Activated T-helper 2 cell treated with anti-CD3 and anti-CD28 coated beads, Interferon-gamma antibody, Interleukin-2, Interleukin-4, amounts not matched to agents 10 μg/mL and 5 μg/mL and 100 μg/mL, durations not matched to agents 14 hours and 24 hours and 36 hours (primary cell): ENCODE measurements around the gene ADRA2A. TPM values are rescaled to one million over a fixed set of nuclear protein-coding genes. Genes with fewer than 3 reads are reported as not detected.

Source experiments
- DNase-seq: peaks from one replicate; pipeline ENCODE4 v3.0.0; 2021; ENCODE audit warnings: low spot score
- H3K27ac Mint-ChIP-seq: one replicate; pipeline ENCODE4 v1.8.0; 2021; ENCODE audit warnings: mixed read lengths
- H3K27me3 Mint-ChIP-seq: one replicate; pipeline ENCODE4 v1.8.0; 2021; ENCODE audit warnings: low read depth, mixed read lengths
- H3K36me3 Mint-ChIP-seq: one replicate; pipeline ENCODE4 v1.8.0; 2021; ENCODE audit warnings: low read depth, mixed read lengths
- H3K4me1 Mint-ChIP-seq: one replicate; pipeline ENCODE4 v1.8.0; 2021; ENCODE audit warnings: low read depth, mixed read lengths
- H3K4me3 Mint-ChIP-seq: one replicate; pipeline ENCODE4 v1.8.0; 2021; ENCODE audit warnings: low read depth, mild to moderate bottlenecking, moderate library complexity, mixed read lengths
- H3K9me3 Mint-ChIP-seq: one replicate; pipeline ENCODE4 v1.8.0; 2021; ENCODE audit warnings: mixed read lengths
- intact Hi-C: fragments of 100-400 bp; cut with micrococcal nuclease; formaldehyde crosslinking; loops from one replicate; pipeline ENCODE4 v1.15.1; 2023
- total RNA-seq: library from RNA; stranded (reverse); gene quantifications from 2 replicates; pipeline ENCODE4 v1.2.3, GENCODE V29; 2022

Gene ADRA2A
- total RNA-seq, 1 donor from 2014 or later: not detected

DNA sequence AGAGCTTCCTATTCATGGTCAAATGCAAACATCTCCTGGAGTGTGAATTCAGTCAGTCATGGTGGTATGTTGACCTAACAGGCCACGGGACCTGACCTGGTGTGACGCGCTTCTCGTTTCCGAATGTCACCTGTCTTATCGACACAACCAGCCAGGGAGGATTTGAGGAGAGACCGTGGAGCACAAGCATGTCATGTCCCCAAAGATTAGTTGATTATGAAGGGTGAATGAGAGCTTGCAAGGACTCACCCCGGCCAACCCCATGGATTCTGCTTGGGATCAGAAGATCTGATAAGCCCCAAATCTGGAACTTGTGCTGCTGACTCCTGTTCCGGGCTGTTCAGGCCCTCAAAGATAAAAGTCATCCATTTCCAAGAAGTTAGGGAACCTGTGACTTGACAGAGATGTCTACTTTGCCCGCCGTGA, 10.5 kb downstream of the ADRA2A start:
- H3K9me3 Mint-ChIP-seq: no peaks in the 10 kb centered on the region
- no peak for DNase-seq
- intact Hi-C loops: no loop called here
- H3K27me3 Mint-ChIP-seq: peaks cover 18% of the 10 kb centered on the region
- H3K4me3 Mint-ChIP-seq: no peak overlapping the region
- H3K27ac Mint-ChIP-seq: no peak overlapping the region
- no peaks in the 10 kb centered on the region for H3K36me3 Mint-ChIP-seq
- H3K4me1 Mint-ChIP-seq: no peaks in the 10 kb centered on the region

DNA sequence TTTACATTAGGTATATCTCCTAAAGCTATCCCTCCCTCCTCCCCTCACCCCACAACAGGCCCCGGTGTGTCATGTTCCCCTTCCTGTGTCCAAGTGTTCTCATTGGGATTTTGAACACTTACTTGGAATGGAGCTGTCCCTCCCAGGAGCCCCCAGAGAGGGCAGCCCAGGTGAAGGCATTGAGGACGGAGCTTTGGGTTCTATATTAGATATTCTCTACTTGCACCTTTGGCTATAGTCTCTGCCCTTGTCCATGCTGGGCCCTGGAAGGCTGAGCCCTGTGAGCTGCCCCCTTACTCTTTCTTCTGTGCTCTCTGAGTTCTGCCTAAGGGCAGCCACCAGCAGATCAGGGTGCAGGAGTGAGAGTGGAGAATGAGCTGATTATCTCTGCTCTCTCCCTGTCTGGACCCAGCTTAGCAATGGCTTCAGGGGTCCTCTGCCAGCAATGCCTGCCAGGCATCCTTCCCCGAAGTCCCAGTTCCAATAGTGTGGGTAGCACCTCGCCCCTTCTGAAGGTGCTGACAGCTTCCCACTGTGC, 11.2 kb downstream of the ADRA2A start:
- no peak for DNase-seq
- intact Hi-C loops: no loop called here
- Mint-ChIP-seq H3K36me3 (no peaks in the 10 kb centered on the region), H3K4me1 (no peaks in the 10 kb centered on the region), H3K9me3 (no peaks in the 10 kb centered on the region), H3K27me3 (peaks cover 18% of the 10 kb centered on the region), H3K27ac (no peak overlapping the region), H3K4me3 (no peak overlapping the region)

DNA sequence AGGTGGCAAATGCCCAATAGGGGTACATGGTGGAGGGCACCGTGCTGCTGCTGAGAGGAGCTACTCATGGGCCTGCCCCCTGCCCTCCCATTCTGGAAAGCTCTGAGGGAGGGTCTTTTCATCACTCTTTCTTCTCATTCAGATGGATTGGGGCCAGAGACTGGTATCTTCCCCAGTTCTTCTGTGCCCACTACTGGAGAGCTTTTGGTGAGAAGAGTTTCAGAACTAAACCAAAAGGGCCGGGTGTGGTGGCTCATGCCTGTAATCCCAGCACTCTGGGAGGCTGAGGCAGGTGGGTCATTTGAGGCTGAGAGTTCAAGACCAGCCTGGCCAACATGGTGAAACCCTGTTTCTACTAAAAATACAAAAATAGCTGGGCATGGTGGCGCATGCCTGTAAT, 12.5 kb downstream of the ADRA2A start:
- no peak overlapping the region for H3K27ac Mint-ChIP-seq
- no peaks in the 10 kb centered on the region for H3K36me3 Mint-ChIP-seq
- no peaks in the 10 kb centered on the region for H3K9me3 Mint-ChIP-seq
- DNase-seq: no peak
- no peak overlapping the region for H3K4me3 Mint-ChIP-seq
- peaks cover 1% of the 10 kb centered on the region for H3K4me1 Mint-ChIP-seq
- H3K27me3 Mint-ChIP-seq: peaks cover 20% of the 10 kb centered on the region
- intact Hi-C loops: no loop called here

DNA sequence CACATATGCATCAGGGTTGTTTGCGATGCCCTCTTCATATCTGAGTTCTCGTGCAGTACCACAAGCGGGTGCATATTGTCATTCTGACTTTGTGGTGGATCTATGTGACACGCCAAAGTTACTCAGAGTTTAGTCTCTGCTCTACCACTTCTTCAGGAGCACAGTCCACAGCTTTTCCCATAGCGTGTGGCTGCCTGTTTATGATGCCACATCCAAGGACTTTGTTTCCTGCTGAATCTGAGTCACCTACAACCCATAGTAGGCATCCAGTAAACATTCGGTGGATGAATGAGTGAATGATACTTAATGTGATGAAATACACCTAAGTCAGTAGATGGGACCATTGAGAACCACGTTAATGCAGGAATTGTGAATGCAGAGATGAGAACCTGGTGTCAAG, 15.0 kb downstream of the ADRA2A start:
- no peak for DNase-seq
- Mint-ChIP-seq H3K4me1 (peaks cover 1% of the 10 kb centered on the region), H3K27ac (no peak overlapping the region), H3K36me3 (no peaks in the 10 kb centered on the region), H3K27me3 (peaks cover 14% of the 10 kb centered on the region), H3K9me3 (no peaks in the 10 kb centered on the region), H3K4me3 (no peak overlapping the region)
- intact Hi-C loops: no loop called here

DNA sequence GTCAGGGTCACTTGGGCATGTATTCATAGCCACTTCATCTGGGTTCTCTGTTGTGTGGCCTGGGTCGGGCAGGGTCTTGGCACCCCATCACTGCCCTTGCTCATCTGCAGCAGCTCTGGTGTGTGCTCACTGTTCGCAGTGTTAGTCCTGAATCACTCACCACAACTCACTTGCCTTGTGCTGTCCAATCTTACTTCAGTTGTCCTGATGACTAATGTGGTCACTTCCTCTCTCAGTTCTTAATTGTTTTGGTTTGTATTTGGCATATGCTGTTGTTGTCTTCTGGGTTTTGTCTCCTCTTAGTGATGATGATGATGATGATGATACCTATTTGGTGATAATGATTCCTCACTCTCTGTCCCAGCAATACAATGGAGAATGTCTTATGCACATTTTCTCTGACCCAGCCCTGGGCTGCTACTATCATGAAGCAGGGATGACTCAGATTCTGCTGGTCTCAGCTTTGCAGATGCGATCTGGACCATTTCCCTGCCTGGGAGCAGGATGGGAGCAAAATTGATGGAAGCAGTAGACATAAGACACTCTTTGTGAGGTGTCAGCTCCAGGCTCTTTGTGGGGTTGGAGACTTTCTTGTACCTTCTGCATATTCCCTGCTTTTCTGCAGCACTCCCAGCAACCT, 17.0 kb downstream of the ADRA2A start:
- Mint-ChIP-seq H3K27me3 (peaks cover 10% of the 10 kb centered on the region), H3K4me3 (no peak overlapping the region), H3K4me1 (peaks cover 1% of the 10 kb centered on the region), H3K27ac (no peak overlapping the region), H3K9me3 (no peaks in the 10 kb centered on the region), H3K36me3 (no peaks in the 10 kb centered on the region)
- no peak for DNase-seq
- intact Hi-C loops: no loop called here

DNA sequence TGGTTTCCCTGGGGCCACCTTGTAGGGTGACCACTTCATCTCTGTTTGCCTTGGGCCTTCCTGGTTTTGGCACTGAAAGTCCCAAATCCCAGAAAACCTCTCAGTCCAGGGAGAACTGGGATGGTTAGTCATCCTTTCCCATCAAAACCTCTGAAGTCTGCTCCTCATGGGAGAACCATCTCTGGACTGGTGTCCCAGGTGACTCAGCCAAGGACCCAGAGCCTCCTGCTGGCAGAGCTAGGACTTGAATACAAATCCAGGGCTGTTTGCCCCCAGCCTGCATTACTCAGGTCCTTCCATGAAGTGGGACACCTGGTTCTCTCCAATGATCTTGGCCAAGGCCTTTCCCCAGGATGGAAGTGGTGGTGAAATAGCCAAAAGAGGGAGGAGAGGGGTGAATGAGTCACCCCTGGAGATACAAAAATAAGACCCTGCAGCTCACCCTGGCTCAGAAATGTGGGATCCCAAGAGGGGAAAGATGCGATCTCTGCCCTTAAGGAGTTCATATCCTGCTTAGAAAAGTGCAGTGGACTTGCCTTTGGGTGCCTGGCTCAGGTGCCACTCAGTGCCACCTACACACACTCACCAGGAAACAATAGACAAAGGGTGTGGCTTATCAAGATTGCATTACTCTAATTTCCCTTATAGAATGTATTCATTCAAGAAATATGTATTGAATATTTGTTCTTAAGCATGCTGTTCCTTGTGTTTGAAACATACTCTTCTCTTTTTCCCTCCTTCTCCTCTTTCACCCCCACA, 22.0 kb downstream of the ADRA2A start:
- Mint-ChIP-seq H3K27me3 (peaks cover under 1% of the 10 kb centered on the region), H3K4me3 (no peak overlapping the region), H3K9me3 (no peaks in the 10 kb centered on the region), H3K4me1 (peaks cover under 1% of the 10 kb centered on the region), H3K36me3 (no peaks in the 10 kb centered on the region), H3K27ac (no peak overlapping the region)
- DNase-seq: no peak
- intact Hi-C loops: no loop called here

DNA sequence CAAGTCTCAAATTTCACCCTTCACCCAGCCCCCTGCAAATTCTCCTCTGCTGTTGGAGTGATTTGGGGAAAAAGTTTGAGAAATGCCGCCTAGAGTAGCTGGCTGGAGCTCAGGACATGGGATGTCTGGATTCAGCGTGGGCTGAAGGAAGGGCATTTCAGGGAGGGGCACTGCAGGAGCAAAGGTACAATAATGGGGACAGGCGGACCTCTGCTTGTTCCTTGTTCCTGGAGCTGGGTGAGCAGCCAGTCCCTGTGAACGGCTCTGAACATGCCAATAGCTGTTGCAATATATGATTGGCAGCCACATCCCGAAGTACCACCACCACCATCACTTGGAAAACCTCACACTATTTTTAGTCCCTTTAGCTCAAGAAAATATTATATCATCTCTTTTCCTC, 23.4 kb downstream of the ADRA2A start:
- no peaks in the 10 kb centered on the region for H3K36me3 Mint-ChIP-seq
- no peaks in the 10 kb centered on the region for H3K4me1 Mint-ChIP-seq
- intact Hi-C loops: no loop called here
- no peak overlapping the region for H3K4me3 Mint-ChIP-seq
- no peak overlapping the region for H3K27ac Mint-ChIP-seq
- H3K27me3 Mint-ChIP-seq: no peaks in the 10 kb centered on the region
- H3K9me3 Mint-ChIP-seq: no peaks in the 10 kb centered on the region
- DNase-seq: no peak

DNA sequence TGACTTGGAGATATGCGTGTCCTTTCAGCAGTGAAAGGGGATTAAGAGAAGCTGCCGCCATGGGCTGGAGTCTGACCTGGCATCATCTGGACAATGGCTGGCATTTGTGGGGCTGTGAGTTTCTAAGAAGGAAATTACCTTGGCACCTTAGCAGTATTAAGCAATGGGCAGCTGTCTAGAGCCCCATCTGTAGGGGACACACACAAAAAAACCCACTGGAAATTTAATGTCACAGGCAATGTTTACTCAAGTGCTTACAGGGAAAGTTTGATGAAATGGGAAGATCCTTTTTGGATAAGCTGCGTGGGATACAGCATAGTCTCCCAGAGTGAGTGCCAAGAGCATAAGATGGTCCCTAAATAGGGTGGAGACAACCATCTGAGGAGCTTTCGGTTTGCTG, 25.0 kb downstream of the ADRA2A start:
- DNase-seq: no peak
- H3K36me3 Mint-ChIP-seq: no peaks in the 10 kb centered on the region
- no peaks in the 10 kb centered on the region for H3K27me3 Mint-ChIP-seq
- intact Hi-C loops: no loop called here
- no peaks in the 10 kb centered on the region for H3K4me1 Mint-ChIP-seq
- no peaks in the 10 kb centered on the region for H3K9me3 Mint-ChIP-seq
- no peak overlapping the region for H3K27ac Mint-ChIP-seq
- H3K4me3 Mint-ChIP-seq: no peak overlapping the region

DNA sequence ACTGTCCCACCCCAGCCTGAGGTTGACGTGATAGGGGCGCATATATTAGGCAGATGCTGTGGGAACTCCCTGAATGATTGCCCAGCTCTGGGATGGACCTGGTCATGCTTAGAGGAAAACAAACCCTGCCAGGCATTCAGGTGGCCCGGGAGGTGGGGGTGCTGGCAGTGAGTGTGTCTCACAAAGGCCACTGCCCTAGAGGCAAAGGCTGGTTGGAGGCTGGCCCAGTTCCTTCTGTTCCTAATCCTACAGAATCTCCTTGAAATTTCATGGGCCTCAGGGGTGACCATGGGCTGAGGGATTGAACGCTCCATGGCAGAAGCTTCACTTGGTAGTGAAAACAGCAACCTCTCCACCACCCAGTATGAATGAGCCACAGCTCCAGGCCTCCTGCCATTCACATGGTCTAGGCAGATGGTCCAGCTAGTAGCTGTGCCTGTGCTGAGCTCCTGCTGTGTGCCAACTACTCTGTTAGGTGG, 25.6 kb downstream of the ADRA2A start:
- Mint-ChIP-seq H3K9me3 (no peaks in the 10 kb centered on the region), H3K36me3 (no peaks in the 10 kb centered on the region), H3K4me3 (no peak overlapping the region), H3K27ac (no peak overlapping the region), H3K27me3 (no peaks in the 10 kb centered on the region), H3K4me1 (no peaks in the 10 kb centered on the region)
- intact Hi-C loops: no loop called here
- no peak for DNase-seq

DNA sequence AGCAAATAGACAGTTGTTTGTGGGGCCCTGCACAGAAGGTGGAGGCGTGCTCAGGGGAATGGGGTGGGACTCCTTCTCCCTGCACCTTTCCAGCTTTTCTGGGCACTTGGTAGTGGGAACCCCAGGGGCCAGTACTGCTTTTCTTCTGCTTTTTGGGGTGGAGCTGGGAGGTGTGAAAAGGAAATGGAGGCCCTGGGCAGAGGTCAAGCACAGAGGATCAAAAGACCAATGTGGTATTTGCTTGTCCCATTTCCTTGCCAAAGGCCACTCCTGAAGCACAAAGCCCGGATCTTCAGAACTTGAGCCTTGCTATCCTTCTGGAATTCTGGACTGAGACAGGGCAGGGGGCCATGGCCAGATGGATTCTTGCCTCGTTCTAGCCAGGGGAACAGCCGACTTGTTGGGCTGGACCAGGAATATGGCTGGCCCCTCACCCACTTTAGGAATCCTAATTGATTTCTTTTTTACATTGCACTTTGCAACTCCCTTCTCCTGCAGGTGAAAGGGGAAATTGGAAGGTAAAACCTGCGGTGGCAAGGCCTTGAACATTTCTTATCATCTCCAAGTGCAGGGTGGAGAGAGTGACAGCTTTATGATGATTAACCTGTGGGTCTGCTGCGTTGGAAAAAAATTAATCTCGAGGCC, 26.5 kb downstream of the ADRA2A start:
- Mint-ChIP-seq H3K4me1 (no peaks in the 10 kb centered on the region), H3K27ac (no peak overlapping the region), H3K9me3 (no peaks in the 10 kb centered on the region), H3K36me3 (no peaks in the 10 kb centered on the region), H3K4me3 (no peak overlapping the region), H3K27me3 (no peaks in the 10 kb centered on the region)
- no peak for DNase-seq
- intact Hi-C loops: no loop called here

DNA sequence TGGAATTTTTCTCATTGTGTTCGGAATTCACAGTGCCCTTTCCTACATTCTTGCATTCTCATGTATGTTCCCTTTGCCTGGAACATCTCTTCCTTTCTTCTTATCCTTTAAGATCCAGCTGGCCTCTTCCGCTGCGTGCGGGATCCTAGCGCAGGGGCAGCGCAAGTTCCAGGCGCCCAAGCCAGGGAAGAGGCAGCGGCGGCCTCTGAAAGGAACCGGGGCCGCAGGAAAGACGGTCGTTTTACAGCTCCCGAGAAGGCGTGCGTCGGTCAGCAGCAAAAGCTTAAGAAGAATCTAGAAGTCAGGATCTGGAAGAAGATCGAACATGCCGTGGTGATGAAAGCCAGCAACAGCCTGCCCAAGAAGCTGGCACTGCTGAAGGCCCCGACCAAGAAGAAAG, 28.0 kb downstream of the ADRA2A start:
- intact Hi-C loops: no loop called here
- H3K36me3 Mint-ChIP-seq: no peaks in the 10 kb centered on the region
- no peak for DNase-seq
- no peaks in the 10 kb centered on the region for H3K4me1 Mint-ChIP-seq
- no peaks in the 10 kb centered on the region for H3K9me3 Mint-ChIP-seq
- H3K27me3 Mint-ChIP-seq: peaks cover 2% of the 10 kb centered on the region
- no peak overlapping the region for H3K27ac Mint-ChIP-seq
- no peak overlapping the region for H3K4me3 Mint-ChIP-seq

DNA sequence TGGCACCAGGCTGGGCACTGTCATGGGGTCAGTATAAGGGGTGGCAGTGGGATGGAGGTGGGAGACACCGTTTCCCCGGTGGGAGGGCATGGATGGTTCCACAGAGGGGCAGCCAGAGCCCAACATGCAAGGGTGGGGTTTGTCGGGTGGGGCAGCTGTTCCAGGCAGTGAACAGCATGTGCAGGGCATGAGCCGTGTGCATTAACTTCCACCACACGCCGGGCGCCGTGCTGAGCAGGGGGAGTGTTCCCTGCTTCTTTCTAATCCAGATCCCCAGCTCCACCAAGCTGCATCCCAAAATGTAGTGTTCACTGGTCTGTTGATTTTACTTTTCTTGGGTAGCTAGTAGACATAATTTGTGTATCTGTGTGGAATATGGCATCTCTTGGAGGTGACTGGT, 29.3 kb downstream of the ADRA2A start:
- Mint-ChIP-seq H3K36me3 (no peaks in the 10 kb centered on the region), H3K27ac (no peak overlapping the region), H3K27me3 (peaks cover 2% of the 10 kb centered on the region), H3K9me3 (no peaks in the 10 kb centered on the region), H3K4me1 (no peaks in the 10 kb centered on the region), H3K4me3 (no peak overlapping the region)
- intact Hi-C loops: no loop called here
- DNase-seq: no peak

DNA sequence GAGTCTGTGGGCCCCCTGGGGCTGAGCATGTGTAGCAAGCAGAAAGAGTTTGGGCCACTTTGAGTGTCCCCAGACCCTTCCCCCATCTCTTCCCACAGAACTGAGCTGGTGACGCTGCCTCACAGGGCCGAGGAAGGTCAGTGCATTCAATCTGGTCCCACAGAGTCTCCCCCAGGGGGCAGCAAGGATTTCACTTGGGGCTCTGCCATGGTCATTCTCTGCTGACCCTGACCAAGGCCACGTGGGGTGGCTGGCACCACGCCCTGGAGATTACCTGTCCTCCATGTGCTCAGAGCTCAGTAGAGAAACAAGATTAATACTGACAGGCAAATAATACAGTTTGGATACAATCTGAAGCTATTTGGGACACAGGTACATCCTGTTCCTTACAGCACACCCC, 30.2 kb downstream of the ADRA2A start:
- Mint-ChIP-seq H3K4me1 (no peaks in the 10 kb centered on the region), H3K27me3 (peaks cover 2% of the 10 kb centered on the region), H3K27ac (no peak overlapping the region), H3K36me3 (no peaks in the 10 kb centered on the region), H3K4me3 (no peak overlapping the region), H3K9me3 (no peaks in the 10 kb centered on the region)
- no peak for DNase-seq
- intact Hi-C loops: no loop called here
